ENCODE results near the gene MAST3.

MAST3 gene

GRCh38 chr19:18160493-18160970 is 63.0 kb downstream of the MAST3 start:
- no peak for DNase-seq (ENCODE audit: low read depth)

- DNase-seq (ENCODE audit: low read depth) = peak; percentile 81
Observed at GRCh38 chr19:18160971-18161635, 63.5 kb downstream of the MAST3 start.

DNA sequence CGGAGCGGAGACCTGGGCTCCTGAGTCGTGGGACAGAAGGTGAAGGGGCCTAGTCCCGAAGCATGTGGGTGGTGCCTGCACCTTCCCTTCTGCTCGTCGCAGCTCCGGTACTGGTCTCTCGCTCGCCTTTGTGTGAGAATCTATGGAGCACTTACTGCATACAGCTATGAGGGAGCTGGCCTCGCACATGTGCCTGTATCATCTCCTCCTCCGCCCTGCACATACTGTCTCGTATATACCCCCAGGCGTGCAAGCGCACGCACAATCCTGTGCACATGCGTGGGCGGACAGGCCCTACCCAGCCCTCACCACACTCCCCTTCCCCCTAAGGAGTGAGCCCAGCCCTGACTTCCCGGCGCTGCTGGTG is 64.0 kb downstream of the MAST3 start:
- no peak for DNase-seq (ENCODE audit: low read depth)

DNA sequence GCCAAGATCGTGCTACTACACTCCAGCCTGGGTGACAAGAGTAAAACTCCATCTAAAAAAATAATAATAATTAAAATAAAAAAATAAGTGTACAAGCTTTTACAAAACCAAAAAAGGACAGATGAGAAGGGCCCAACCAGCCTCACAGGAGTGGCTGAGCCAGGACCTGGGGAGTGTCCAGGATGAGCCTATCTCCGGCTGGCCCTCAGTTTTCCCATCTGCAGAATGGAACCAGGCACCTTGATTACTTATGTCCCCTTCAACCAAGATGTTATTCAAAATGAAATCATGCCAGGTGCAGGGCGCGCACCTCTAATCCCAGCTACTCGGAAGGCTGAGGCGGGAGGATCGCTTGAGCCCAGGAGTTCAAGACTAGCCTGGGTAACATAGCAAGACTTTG is 66.5 kb downstream of the MAST3 start:
- no peak for DNase-seq (ENCODE audit: low read depth)

DNA sequence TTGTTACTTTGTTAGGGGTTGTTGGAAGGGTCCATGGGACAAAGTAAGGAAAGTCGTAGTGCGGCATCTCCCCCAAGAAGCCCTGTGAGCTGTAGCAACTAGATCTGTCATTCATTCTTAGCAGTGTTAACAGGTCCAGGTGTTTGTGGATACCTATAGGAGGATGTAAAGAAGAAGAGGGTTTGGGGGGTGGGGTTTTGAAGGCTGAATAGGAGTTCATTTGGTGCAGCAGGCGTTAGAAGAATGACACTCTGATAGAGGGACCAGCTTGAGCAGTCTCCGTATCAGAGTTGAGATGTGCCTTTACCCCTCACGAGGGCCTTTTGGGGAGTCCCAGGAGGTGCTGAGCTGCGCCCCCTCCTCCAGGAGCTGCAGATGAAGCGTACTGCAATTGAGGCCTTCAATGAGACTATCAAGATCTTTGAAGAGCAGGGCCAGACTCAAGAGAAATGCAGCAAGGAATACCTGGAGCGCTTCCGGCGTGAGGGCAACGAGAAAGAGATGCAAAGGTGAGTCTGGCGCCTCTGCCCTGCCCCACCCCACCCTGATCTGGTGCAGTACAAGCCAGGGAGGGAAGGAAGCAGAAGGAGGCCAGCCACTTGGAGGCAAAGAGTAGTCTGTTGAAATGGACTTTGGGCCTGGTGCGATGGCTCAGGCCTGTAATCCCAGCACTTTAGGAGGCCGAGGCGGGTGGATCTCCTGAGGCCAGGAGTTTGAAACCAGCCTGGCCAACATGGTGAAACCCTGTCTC is 68.4 kb downstream of the MAST3 start:
- DNase-seq (ENCODE audit: low read depth) = no peak

- DNase-seq (ENCODE audit: low read depth) = no peak
Observed at GRCh38 chr19:18167011-18167410, 69.4 kb downstream of the MAST3 start.

- DNase-seq (ENCODE audit: low read depth) = peak; percentile 46
Observed at GRCh38 chr19:18167975-18168645, 70.5 kb downstream of the MAST3 start.

GRCh38 chr19:18168673-18169381 is 71.2 kb downstream of the MAST3 start:
- DNase-seq (ENCODE audit: low read depth) = no peak

DNA sequence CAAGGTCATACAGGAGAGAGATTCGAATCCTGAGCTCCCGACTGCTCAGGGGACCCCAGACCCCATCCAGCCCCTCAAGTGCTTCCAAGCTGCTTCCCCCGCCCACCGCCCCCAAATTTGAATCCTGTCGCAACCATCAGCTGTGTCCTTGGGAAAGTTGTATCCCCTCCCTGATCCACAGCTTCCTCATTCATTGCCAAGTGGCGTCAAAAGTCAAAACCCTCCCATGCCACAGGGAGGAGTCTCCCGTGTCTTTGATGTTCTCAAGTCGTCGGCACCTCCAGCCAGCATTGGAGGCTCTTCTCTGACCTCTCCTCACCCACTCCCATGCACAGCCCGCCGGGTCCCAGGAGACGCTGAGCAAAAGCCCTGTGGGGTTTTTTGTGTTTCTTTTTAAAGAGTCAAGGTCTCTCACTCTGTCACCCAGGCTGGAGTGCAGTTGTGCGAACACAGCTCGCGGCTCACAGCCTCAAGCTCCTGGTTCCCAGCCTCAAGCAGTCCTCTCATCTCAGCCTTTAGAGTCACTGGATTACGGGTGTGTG is 73.2 kb downstream of the MAST3 start:
- DNase-seq (ENCODE audit: low read depth) = no peak

GRCh38 chr19:18171605-18172327 is 74.2 kb downstream of the MAST3 start:
- DNase-seq (ENCODE audit: low read depth) = no peak

DNA sequence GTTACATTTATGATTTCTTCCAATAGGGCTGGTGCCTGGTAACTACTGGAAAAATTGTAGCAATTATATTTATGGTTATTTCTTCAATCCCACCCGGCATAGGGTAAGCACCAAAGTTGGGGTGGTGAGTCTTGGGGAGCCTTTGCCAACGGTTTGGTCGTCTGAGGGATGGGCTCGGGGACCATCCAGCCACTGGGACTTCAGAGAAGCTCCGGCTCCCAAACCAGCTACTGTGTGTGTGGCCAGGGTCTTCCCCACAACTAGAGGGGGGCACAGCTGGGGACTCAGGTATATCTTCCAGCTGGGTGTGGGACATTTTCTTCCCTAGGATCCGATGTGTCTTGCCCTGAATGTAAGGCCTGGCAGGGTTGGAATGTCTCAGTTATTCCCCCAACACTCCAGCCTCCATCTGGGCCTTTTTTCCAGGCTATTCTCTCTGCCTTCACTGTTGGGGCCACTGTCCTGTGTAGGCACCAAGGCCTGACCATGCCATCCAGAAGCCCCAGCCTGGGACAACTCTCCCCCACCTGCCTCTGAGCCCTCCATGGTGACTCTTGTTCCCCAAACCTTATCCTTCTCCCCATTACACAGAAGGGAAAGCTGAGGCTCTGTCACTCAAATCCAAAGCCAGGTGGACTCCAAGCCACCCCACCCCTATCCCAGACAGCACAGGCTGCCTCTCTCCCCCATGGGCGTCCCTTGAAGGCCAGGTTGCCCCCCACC is 74.9 kb downstream of the MAST3 start:
- DNase-seq (ENCODE audit: low read depth) = no peak

- no peak for DNase-seq (ENCODE audit: low read depth)
Observed at GRCh38 chr19:18173054-18173571, 75.5 kb downstream of the MAST3 start.

GRCh38 chr19:18173572-18174288 is 76.2 kb downstream of the MAST3 start, which contains the start of gene IFI30:
Gene IFI30, plus strand, starts transcription at chr19:18173813. Its CDS starts 29 bp downstream, at chr19:18173842.
- peak; percentile 49 for DNase-seq (ENCODE audit: low read depth)

DNA sequence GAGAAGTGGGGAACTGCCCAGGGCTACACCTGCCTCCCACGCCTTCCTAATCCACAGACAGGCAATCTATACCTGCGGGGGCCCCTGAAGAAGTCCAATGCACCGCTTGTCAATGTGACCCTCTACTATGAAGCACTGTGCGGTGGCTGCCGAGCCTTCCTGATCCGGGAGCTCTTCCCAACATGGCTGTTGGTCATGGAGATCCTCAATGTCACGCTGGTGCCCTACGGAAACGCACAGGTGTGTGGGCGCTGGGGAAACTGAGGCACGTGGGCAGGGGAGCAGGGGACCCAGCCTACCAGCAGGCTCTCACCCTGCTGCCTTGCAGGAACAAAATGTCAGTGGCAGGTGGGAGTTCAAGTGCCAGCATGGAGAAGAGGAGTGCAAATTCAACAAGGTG is 77.4 kb downstream of the MAST3 start:
- DNase-seq (ENCODE audit: low read depth) = no peak

GRCh38 chr19:18176367-18177310 is 79.1 kb downstream of the MAST3 start:
- no peak for DNase-seq (ENCODE audit: low read depth)

DNA sequence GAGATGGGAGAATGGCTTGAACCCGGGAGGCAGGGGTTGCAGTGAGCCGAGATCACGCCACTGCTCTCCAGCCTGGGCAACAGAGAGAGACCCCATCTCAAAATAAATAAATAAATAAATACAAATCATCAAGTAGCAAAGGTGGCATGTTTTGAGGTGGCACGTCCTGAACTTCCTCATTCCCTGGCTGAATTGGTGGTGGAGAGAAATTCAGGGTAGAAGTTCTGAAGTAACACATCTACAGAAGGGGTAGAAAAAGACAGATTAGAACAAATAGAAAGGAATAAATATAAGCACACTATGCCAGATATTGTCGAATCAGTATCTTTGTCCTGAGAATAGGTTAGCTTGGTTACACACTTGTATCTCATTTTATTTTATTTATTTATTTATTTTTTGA is 82.4 kb downstream of the MAST3 start:
- no peak for DNase-seq (ENCODE audit: low read depth)

DNA sequence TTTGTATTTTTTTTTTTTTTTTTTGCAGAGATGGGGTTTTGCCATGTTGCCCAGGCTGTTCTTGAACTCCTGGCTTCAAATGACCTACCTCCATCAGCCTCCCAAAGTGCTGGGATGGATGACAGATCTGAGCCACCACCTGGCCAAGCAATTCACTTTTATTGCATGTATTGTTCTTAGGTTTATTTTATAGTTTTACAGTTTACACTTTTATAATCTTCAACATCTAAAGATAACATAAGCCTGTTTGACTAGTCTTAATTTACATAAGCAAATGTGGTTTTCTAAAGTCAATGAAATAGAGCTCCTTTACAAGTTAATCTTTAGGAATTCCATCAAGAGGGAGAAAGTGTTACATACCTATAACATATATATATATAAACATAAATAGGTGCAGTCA is 86.0 kb downstream of the MAST3 start:
- DNase-seq (ENCODE audit: low read depth) = no peak

DNA sequence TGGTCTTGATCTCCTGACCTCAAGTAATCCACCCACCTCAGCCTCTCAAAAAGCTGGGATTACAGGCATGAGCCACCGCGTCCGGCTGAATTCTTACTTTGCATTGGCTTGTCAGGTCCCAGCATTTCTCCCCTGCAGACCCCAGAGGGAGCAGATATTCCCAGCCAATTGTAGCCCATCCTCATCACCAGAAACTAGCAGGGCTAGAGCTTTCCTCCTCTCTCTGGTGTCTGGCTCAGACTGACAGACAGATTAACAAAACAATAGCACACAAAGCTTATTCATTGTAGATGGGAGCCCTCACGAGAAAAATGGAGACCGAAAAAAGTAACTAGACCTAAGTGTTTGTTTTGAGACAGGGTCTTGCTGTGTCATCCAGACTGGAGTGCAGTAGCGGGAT is 88.0 kb downstream of the MAST3 start:
- DNase-seq (ENCODE audit: low read depth) = no peak

GRCh38 chr19:18190278-18190677 is 92.7 kb downstream of the MAST3 start:
- no peak for DNase-seq (ENCODE audit: low read depth)
